ENCODE results near the gene ADARB1. TPM values are rescaled to one million over a fixed set of nuclear protein-coding genes. Genes with fewer than 3 reads are reported as not detected.

Gene ADARB1
- total RNA-seq, 2 experiments from 2014 or later = 32.8 to 37.7 TPM

- Mint-ChIP-seq H3K36me3 (ENCODE audit: low read depth) (no peaks in the 10 kb centered on the region), H3K9me3 (ENCODE audit: low read depth) (peaks cover 7% of the 10 kb centered on the region), H3K27ac (no peak overlapping the region), H3K27me3 (no peaks in the 10 kb centered on the region), H3K4me3 (no peak overlapping the region), H3K4me1 (no peaks in the 10 kb centered on the region)
- ATAC-seq (no peak), DNase-seq (no peak)
- ChIA-PET POLR2A (no interaction called here), CTCF (interaction anchor here (0.8 kb wide), 1 partner anchor 13 kb away, joined by 4 read pairs; no protein-coding TSS in a partner anchor)
- intact Hi-C loops (cut with DNase I, micrococcal nuclease) = no loop called here
Observed at GRCh38 chr21:45031571-45032191, 42.7 kb upstream of the ADARB1 start.

- H3K27ac Mint-ChIP-seq = no peak overlapping the region
- no peaks in the 10 kb centered on the region for H3K4me1 Mint-ChIP-seq
- H3K9me3 Mint-ChIP-seq (ENCODE audit: low read depth) = peaks cover 10% of the 10 kb centered on the region
- ChIA-PET CTCF (interaction anchor here (0.8 kb wide), 1 partner anchor 13 kb away, joined by 4 read pairs; no protein-coding TSS in a partner anchor), POLR2A (no interaction called here)
- intact Hi-C loops (cut with DNase I, micrococcal nuclease) = no loop called here
- peaks cover 4% of the 10 kb centered on the region for H3K27me3 Mint-ChIP-seq
- H3K36me3 Mint-ChIP-seq (ENCODE audit: low read depth) = no peaks in the 10 kb centered on the region
- no peak overlapping the region for H3K4me3 Mint-ChIP-seq
- no peak for ATAC-seq
- no peak for DNase-seq
Observed at GRCh38 chr21:45032332-45032731, 42.0 kb upstream of the ADARB1 start.

GRCh38 chr21:45032977-45033710 lies 41.2 kb upstream of the ADARB1 start:
- CTCF ChIA-PET = interaction anchor here (1.1 kb wide), 1 partner anchor 83 kb away, joined by 3 read pairs; no protein-coding TSS in a partner anchor
- POLR2A ChIA-PET = no interaction called here
- H3K4me1 Mint-ChIP-seq = no peaks in the 10 kb centered on the region
- peaks cover 10% of the 10 kb centered on the region for H3K9me3 Mint-ChIP-seq (ENCODE audit: low read depth)
- DNase-seq = no peak
- no peak overlapping the region for H3K27ac Mint-ChIP-seq
- H3K36me3 Mint-ChIP-seq (ENCODE audit: low read depth) = no peaks in the 10 kb centered on the region
- intact Hi-C loops (cut with DNase I, micrococcal nuclease) = no loop called here
- ATAC-seq = no peak
- H3K27me3 Mint-ChIP-seq = peaks cover 4% of the 10 kb centered on the region
- no peak overlapping the region for H3K4me3 Mint-ChIP-seq

- CTCF ChIA-PET = interaction anchor here (1.1 kb wide), 1 partner anchor 84 kb away, joined by 3 read pairs; no protein-coding TSS in a partner anchor
- H3K27ac Mint-ChIP-seq = no peak overlapping the region
- peaks cover 4% of the 10 kb centered on the region for H3K27me3 Mint-ChIP-seq
- ATAC-seq = no peak
- intact Hi-C loops (cut with DNase I, micrococcal nuclease) = no loop called here
- POLR2A ChIA-PET = no interaction called here
- no peak for DNase-seq
- H3K4me1 Mint-ChIP-seq = no peaks in the 10 kb centered on the region
- no peak overlapping the region for H3K4me3 Mint-ChIP-seq
- peaks cover 10% of the 10 kb centered on the region for H3K9me3 Mint-ChIP-seq (ENCODE audit: low read depth)
- no peaks in the 10 kb centered on the region for H3K36me3 Mint-ChIP-seq (ENCODE audit: low read depth)
Observed at GRCh38 chr21:45033791-45034555, 40.4 kb upstream of the ADARB1 start.

GRCh38 chr21:45034556-45035476 lies 39.6 kb upstream of the ADARB1 start:
- Mint-ChIP-seq H3K27ac (no peak overlapping the region), H3K9me3 (ENCODE audit: low read depth) (peaks cover 10% of the 10 kb centered on the region), H3K36me3 (ENCODE audit: low read depth) (no peaks in the 10 kb centered on the region), H3K4me1 (no peaks in the 10 kb centered on the region), H3K27me3 (peaks cover 4% of the 10 kb centered on the region), H3K4me3 (no peak overlapping the region)
- ATAC-seq (no peak), DNase-seq (no peak)
- intact Hi-C loops (cut with DNase I, micrococcal nuclease) = no loop called here
- POLR2A ChIA-PET = no interaction called here
- CTCF ChIA-PET = interaction anchor here (0.9 to 1.1 kb wide), 2 partner anchors 68 to 85 kb away, joined by 3 read pairs; no protein-coding TSS in a partner anchor

GRCh38 chr21:45035477-45035848 lies 38.9 kb upstream of the ADARB1 start:
- Mint-ChIP-seq H3K9me3 (ENCODE audit: low read depth) (peaks cover 10% of the 10 kb centered on the region), H3K4me3 (no peak overlapping the region), H3K27ac (no peak overlapping the region), H3K4me1 (no peaks in the 10 kb centered on the region), H3K27me3 (peaks cover 4% of the 10 kb centered on the region), H3K36me3 (ENCODE audit: low read depth) (no peaks in the 10 kb centered on the region)
- DNase-seq (no peak), ATAC-seq (no peak)
- ChIA-PET CTCF (interaction anchor here (0.9 kb wide), 1 partner anchor 67 kb away, joined by 3 read pairs; no protein-coding TSS in a partner anchor), POLR2A (no interaction called here)
- intact Hi-C loops (cut with DNase I, micrococcal nuclease) = no loop called here

GRCh38 chr21:45036630-45037029 lies 37.8 kb upstream of the ADARB1 start:
- H3K9me3 Mint-ChIP-seq (ENCODE audit: low read depth) = peaks cover 10% of the 10 kb centered on the region
- ChIA-PET CTCF (interaction anchor here (1.8 kb wide), 1 partner anchor 100 kb away, joined by 6 read pairs; no protein-coding TSS in a partner anchor), POLR2A (no interaction called here)
- H3K4me3 Mint-ChIP-seq = no peak overlapping the region
- DNase-seq (no peak), ATAC-seq (no peak)
- H3K27me3 Mint-ChIP-seq = peaks cover 4% of the 10 kb centered on the region
- no peak overlapping the region for H3K27ac Mint-ChIP-seq
- intact Hi-C loops (cut with DNase I, micrococcal nuclease) = no loop called here
- no peaks in the 10 kb centered on the region for H3K36me3 Mint-ChIP-seq (ENCODE audit: low read depth)
- H3K4me1 Mint-ChIP-seq = no peaks in the 10 kb centered on the region

- Mint-ChIP-seq H3K4me3 (no peak overlapping the region), H3K36me3 (ENCODE audit: low read depth) (no peaks in the 10 kb centered on the region), H3K27ac (no peak overlapping the region), H3K9me3 (ENCODE audit: low read depth) (peaks cover 10% of the 10 kb centered on the region), H3K27me3 (peaks cover 12% of the 10 kb centered on the region), H3K4me1 (no peaks in the 10 kb centered on the region)
- no peak for DNase-seq
- ATAC-seq = no peak
- intact Hi-C loops (cut with DNase I, micrococcal nuclease) = no loop called here
- ChIA-PET CTCF (interaction anchor here (0.6 to 1.8 kb wide), 2 partner anchors 77 to 99 kb away, joined by 3 to 6 read pairs; no protein-coding TSS in a partner anchor), POLR2A (no interaction called here)
Observed at GRCh38 chr21:45037986-45038385, 36.4 kb upstream of the ADARB1 start.

- ATAC-seq (no peak), DNase-seq (no peak)
- no peaks in the 10 kb centered on the region for H3K36me3 Mint-ChIP-seq (ENCODE audit: low read depth)
- peaks cover 13% of the 10 kb centered on the region for H3K27me3 Mint-ChIP-seq
- CTCF ChIA-PET = no interaction called here
- POLR2A ChIA-PET = no interaction called here
- no peak overlapping the region for H3K27ac Mint-ChIP-seq
- H3K4me1 Mint-ChIP-seq = no peaks in the 10 kb centered on the region
- intact Hi-C loops (cut with DNase I, micrococcal nuclease) = no loop called here
- no peak overlapping the region for H3K4me3 Mint-ChIP-seq
- peaks cover 10% of the 10 kb centered on the region for H3K9me3 Mint-ChIP-seq (ENCODE audit: low read depth)
Observed at GRCh38 chr21:45039317-45040156, 34.8 kb upstream of the ADARB1 start.

- Mint-ChIP-seq H3K4me1 (no peaks in the 10 kb centered on the region), H3K4me3 (no peak overlapping the region), H3K27me3 (peaks cover 14% of the 10 kb centered on the region), H3K27ac (no peak overlapping the region), H3K36me3 (ENCODE audit: low read depth) (no peaks in the 10 kb centered on the region), H3K9me3 (ENCODE audit: low read depth) (peaks cover 10% of the 10 kb centered on the region)
- DNase-seq (no peak), ATAC-seq (no peak)
- POLR2A ChIA-PET = no interaction called here
- CTCF ChIA-PET = no interaction called here
- intact Hi-C loops (cut with DNase I, micrococcal nuclease) = no loop called here
Observed at GRCh38 chr21:45040157-45040711, 34.1 kb upstream of the ADARB1 start.
